NCI-H187 treated with DMSO at 0.1 percent for 48 hours (cell line): Measurements from ENCODE around the gene HIC1.
"Not testable (repeated sequence)": the region's sequence is repeated elsewhere in the genome, so short reads cannot be mapped to it uniquely, and the experiment has no call there.

Experiments
- DNase-seq: peaks from one replicate; lab custom pipeline; 2025; lab: John Stamatoyannopoulos, UW

HIC1 gene, protein sequence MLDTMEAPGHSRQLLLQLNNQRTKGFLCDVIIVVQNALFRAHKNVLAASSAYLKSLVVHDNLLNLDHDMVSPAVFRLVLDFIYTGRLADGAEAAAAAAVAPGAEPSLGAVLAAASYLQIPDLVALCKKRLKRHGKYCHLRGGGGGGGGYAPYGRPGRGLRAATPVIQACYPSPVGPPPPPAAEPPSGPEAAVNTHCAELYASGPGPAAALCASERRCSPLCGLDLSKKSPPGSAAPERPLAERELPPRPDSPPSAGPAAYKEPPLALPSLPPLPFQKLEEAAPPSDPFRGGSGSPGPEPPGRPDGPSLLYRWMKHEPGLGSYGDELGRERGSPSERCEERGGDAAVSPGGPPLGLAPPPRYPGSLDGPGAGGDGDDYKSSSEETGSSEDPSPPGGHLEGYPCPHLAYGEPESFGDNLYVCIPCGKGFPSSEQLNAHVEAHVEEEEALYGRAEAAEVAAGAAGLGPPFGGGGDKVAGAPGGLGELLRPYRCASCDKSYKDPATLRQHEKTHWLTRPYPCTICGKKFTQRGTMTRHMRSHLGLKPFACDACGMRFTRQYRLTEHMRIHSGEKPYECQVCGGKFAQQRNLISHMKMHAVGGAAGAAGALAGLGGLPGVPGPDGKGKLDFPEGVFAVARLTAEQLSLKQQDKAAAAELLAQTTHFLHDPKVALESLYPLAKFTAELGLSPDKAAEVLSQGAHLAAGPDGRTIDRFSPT

DNA sequence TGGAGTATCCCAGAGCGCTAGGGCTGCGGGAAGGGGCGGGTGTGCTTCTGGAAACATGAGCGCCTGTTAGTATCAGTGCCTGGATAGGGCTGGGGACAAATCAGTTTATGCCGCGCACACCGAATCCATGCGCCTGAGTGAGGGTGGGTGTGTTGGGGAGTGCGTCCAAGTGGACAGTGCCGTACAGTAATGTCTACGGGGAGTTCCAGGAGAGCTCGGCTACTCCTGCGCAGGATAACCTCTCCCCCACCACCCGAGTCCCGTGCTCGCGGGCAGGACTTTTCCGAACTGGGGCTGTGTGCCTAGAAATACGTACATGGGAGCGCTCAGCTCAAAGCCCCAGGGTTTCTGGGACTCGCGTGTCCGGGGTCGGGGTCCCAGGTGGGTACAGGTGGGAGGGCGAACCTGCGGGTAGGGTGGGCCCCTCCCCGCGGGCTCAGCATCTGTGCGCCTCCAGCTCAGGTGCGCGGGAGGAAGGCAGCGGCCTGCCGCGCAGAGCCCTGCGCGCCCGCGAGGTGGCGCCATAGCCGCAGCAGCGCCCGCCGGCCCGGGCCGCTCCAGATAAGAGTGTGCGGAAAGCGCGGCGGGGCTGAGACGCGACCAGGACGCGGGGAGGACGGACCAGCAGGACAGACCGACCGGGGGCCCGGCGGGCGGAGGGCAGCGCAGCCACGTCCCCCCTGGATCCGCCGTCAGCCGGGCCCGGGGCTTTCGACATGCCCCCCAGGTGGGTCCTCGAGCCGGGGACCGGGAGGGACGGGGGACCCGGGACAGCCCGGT, at the start of gene HIC1:
TSS of gene HIC1 (plus strand) at position 592 of the 780 bp plus-strand sequence. CDS start 1,588 bp downstream, outside the sequence.
- DNase-seq = no peak

DNA sequence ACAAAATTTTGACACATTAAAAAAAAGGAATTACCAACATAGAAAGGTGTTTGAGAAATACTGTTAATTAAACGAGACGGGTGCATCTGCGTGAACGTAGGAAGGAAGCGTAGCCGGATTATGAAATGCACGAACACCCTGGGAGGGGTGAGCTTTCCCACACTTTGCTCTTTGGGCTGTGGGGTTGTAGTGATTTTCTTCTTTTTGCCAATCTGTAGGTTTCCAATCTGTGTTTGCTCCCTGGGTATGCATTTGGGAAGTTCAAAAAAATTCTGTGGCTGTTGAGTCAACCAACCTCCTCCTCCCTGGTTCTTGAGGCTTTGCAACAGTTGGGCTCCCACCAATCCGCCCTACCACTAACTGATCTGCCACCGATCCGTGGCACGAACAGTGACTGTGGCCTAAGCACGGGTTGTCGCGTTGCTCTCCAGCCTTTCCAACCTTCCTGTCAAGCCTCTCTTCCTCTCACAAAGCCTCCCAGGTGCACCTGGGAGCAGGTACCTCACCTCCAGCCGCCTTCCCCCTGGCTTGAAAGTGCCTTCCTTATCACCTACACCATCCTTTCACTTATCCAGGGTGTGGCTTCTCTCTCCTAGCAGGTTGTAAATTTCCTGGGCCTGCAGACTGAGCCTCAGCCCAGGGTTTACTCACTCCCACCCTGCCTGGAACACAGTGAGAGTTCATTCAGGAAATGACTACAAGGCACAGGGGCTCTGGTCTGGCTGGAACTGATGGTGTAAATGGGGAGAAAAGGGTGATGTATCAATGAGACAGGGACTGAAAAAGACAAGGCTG, 46.4 kb upstream of the HIC1 start:
- DNase-seq = no peak

DNA sequence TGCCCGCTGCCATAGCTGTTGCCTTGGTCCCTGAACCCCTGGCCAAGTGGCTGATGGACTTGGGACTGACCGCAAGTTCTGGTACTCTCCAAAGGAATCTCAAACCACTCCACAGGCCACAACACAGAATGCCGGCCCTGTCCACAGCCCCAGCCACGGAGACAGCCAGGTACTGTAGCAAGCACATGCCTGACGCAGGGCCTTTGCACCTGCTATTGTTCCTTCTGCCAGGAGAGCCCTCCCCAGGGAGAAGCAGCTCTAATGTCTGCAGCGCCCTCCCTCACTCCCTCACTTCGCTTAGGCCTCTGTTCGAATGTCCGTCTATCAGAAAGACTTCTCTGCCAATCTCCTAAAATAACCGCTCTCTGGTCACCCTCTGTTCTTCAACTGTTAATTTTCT, 45.2 kb upstream of the HIC1 start:
- no peak for DNase-seq

GRCh38 chr17:2011411-2012371, 43.2 kb upstream of the HIC1 start:
- no peak for DNase-seq

- DNase-seq = no peak
These were observed 42.4 kb upstream of the HIC1 start for GRCh38 chr17:2012499-2012898.

- not testable (repeated sequence) for DNase-seq
These were observed 41.5 kb upstream of the HIC1 start for GRCh38 chr17:2013220-2013993.

DNA sequence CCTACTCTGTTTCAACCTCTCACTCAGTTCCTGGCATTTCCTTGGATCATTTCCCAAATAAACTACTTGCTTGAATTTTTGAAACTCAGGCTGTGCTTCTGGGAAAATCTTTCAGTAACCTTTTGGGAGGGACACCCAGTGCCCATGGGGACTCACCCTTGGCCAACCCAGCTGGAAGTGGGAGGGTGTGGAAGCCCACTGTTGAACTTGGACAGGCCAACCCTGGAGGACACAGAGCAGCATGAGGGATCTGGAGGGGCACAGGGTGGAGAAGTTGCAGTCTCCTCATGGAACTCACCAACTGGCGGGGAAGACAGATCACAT, 40.9 kb upstream of the HIC1 start:
- DNase-seq = no peak

DNA sequence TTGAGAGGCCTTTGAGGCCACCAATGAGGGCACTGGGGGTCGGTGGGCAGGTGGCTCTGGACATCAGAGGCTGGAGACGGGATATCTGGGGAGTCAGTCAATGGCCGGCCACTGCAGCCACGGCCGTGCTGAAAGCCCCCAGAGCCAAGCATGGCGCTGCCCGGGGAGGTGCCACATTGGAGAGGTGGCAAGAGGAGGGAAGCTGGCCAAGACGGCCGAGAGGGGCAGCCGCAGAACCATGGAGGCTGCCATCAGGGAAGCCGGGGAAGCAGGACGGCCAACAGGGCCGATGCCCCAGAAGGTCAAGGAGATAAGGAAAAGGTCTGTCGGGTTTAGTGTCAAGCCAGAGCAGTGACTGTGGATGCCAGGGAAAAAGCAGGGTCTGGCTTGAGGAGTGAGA, 39.6 kb upstream of the HIC1 start:
- no peak for DNase-seq

- DNase-seq = no peak
These were observed 38.4 kb upstream of the HIC1 start for GRCh38 chr17:2016494-2016893.

DNA sequence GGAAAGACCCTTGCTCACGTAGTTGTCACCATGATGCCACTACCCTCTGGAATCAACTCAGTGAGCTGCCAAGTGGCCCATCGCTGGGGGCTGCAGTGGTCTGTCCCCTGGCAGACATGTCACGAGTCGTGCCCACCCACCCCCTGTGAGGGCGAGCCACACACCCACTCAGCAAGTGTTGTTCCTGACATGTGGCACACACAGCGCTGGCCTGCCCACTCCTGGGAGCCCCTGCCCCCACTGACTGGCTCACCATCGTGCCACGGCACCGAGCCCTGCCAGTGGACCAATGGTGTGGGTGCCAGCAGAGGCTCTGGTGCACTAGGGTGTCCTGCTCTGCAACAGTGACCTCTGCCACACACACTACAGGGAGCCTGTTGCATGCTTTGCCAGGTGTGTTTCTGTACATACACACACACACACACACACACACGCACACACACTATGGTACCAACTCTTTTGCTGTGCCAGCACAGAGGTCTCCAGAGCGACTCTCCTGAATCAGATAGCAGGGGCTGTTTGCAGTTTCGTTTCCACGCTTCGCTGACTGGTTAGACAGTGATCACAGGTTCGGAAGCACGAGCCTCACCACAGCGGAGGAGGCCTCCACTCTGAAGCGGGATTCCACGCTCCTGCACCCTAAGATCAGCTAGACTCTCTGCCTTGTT, 37.5 kb upstream of the HIC1 start:
- DNase-seq = no peak

GRCh38 chr17:2018716-2019510, 36.0 kb upstream of the HIC1 start:
- DNase-seq = no peak

- no peak for DNase-seq
These were observed 35.2 kb upstream of the HIC1 start for GRCh38 chr17:2019723-2020122.

DNA sequence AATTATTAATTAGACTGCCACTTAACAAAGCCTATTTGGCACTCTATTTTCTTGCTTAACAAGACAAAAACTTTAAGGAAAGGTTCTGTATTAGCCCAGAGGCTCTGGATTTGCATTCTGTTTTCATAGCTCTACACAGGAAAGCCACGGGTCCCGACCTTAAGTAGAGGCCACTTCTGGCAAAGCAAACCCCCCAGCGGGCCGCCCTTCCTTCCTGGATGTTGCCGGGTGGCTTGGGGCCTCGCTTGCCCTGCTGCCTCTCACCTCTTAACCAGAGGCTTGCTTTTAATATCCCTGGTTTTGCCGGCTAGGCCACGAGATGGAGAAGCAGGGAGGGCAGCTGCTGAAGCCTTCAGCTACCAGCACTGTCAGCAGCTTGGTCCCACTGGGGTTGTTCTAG, 34.2 kb upstream of the HIC1 start:
- DNase-seq = no peak

- no peak for DNase-seq
These were observed 32.2 kb upstream of the HIC1 start for GRCh38 chr17:2022647-2023240.

DNA sequence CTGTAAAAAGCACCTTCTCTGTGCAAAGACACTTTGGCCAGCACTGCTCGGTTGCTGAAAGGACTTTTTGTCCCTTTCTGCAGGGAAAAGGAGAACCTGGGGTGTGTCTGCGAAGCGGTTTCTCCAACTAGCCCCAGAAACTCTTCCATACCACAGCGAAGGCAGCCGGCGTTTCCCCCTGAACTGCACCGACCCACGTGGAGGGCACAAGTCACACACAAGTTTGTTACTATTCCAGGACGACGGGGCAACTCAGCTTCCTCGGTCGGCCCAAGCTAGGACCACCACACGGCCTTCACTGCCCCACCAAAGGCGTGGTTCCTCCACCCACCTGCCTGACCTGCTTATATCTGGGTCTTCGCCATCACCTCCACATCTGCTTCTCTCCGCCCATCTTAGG, 31.6 kb upstream of the HIC1 start:
- DNase-seq = no peak

GRCh38 chr17:2023692-2024571, 31.0 kb upstream of the HIC1 start:
- DNase-seq = no peak

DNA sequence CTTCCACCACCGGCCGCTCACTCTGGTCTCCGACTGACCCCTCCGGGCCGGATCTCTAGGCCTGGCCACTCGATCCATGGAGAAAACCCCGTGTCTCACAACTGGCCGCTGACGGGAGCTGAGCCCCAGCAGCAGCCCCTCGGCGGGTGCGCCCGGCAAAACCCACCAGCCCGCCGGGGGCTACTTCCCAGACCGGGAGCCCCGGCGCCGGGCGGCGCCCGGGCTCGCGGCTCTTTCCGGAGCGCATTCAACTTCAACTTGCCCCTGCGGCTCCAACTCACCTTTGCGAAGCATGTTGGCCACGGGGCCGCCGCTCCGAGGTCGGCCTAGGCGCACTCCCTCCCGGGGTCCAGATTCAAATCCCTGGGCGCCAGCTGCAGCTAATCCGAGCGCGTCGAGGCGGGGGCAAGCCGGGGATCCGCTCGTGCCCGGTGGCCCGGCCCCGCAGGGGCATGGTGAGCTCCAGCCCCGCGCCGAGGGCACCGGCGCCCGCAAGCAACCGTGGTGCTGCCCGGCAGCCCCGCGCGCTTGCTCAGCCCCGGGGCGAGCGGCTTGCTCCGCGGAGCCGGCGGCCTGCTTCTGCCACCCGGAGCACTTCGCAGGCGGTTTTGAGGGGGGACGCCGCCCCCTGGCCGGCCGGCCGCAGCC, 30.2 kb upstream of the HIC1 start:
- DNase-seq = no peak
